ENCODE measurements around the gene AFF3. TPM values are rescaled to one million over a fixed set of nuclear protein-coding genes. Genes with fewer than 3 reads are reported as not detected.
"Not testable (repeated sequence)": the region's sequence is repeated elsewhere in the genome, so short reads cannot be mapped to it uniquely, and the experiment has no call there.

The AFF3 gene
- total RNA-seq, 6 experiments from 2014 or later = 0.80 to 8.2 (median 6.8) TPM

DNA sequence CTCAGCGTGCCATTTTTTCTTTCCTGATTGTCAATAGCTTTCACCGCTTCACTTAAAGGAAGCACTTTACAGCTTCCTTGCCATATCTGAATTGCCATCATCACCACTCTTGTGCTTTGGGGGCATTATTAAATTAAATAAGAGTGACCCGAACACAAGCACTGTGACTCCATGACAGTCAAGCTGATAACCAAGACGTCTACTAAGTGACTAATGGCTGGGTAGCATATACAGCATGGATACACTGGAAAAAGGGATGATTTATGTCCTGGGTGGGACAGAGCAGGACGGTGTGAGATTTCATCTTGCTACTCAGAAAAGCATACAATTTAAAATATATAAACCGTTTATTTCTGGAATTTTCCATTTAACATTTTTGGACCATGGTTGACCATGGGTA lies 24.3 kb upstream of the AFF3 start:
- Mint-ChIP-seq H3K36me3 (ENCODE audit: low read depth) (no peaks in the 10 kb centered on the region), H3K27ac (no peak overlapping the region), H3K27me3 (ENCODE audit: insufficient read depth) (no peaks in the 10 kb centered on the region), H3K4me3 (no peak overlapping the region), H3K4me1 (ENCODE audit: low read depth) (no peaks in the 10 kb centered on the region), H3K9me3 (peaks cover 10% of the 10 kb centered on the region)
- DNase-seq = no peak
- TF ChIP-seq, protein P1, sequence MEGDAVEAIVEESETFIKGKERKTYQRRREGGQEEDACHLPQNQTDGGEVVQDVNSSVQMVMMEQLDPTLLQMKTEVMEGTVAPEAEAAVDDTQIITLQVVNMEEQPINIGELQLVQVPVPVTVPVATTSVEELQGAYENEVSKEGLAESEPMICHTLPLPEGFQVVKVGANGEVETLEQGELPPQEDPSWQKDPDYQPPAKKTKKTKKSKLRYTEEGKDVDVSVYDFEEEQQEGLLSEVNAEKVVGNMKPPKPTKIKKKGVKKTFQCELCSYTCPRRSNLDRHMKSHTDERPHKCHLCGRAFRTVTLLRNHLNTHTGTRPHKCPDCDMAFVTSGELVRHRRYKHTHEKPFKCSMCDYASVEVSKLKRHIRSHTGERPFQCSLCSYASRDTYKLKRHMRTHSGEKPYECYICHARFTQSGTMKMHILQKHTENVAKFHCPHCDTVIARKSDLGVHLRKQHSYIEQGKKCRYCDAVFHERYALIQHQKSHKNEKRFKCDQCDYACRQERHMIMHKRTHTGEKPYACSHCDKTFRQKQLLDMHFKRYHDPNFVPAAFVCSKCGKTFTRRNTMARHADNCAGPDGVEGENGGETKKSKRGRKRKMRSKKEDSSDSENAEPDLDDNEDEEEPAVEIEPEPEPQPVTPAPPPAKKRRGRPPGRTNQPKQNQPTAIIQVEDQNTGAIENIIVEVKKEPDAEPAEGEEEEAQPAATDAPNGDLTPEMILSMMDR (IDR thresholded peaks at IDR 0.05) = no peak

- H3K9me3 Mint-ChIP-seq = peaks cover 10% of the 10 kb centered on the region
- peaks cover 3% of the 10 kb centered on the region; the same call in 1 of the 2 replicates for H3K27me3 Mint-ChIP-seq (ENCODE audit: insufficient read depth)
- H3K4me3 Mint-ChIP-seq = no peak overlapping the region
- H3K4me1 Mint-ChIP-seq (ENCODE audit: low read depth) = no peaks in the 10 kb centered on the region
- H3K36me3 Mint-ChIP-seq (ENCODE audit: low read depth) = no peaks in the 10 kb centered on the region
- DNase-seq = no peak
- TF ChIP-seq, protein P1 (IDR thresholded peaks at IDR 0.05) = no peak
- H3K27ac Mint-ChIP-seq = no peak overlapping the region
Measured at GRCh38 chr2:100163605-100164004, 21.2 kb upstream of the AFF3 start.

DNA sequence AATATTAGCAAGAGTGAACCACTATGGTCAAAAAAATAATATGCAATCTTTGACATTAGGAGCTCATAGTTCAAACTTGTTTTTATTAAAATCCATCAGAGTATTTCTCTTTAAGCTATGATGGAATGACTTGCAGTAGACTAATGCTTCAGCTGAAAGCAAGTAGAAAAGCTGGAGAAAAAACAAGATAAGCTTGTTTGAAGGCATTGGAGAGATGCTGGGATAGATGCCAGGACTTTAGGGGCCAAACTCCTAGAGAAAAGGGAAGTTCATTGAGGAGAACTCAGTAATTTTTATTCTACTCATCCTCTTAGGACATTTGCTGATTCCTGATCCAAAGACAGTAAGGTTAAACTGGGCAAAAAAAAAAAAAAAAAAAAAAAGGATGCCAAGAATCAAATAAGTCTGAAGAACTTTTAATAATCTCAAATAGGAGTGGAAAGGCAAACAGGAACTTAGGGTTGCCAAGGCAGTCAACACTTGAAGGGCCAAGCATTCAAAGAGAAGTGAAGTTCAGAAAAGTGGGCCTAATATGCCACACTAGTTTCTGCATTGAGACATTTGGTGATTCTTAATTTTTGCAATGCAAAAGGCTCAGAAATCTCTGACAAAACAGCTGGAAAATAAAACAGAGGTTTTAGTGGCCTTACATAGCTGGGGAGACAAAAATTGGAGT lies 19.7 kb upstream of the AFF3 start:
- H3K4me1 Mint-ChIP-seq (ENCODE audit: low read depth) = no peaks in the 10 kb centered on the region
- no peak overlapping the region for H3K27ac Mint-ChIP-seq
- no peak for DNase-seq
- peaks cover 3% of the 10 kb centered on the region; the same call in 1 of the 2 replicates for H3K27me3 Mint-ChIP-seq (ENCODE audit: insufficient read depth)
- H3K9me3 Mint-ChIP-seq = peaks cover 10% of the 10 kb centered on the region
- TF ChIP-seq, protein P1 (IDR thresholded peaks at IDR 0.05) = no peak
- H3K4me3 Mint-ChIP-seq = no peak overlapping the region
- H3K36me3 Mint-ChIP-seq (ENCODE audit: low read depth) = no peaks in the 10 kb centered on the region

GRCh38 chr2:100160396-100160795 lies 18.0 kb upstream of the AFF3 start:
- peaks cover 3% of the 10 kb centered on the region for H3K27me3 Mint-ChIP-seq (ENCODE audit: insufficient read depth)
- TF ChIP-seq, protein P1 (IDR thresholded peaks at IDR 0.05) = no peak
- no peaks in the 10 kb centered on the region for H3K36me3 Mint-ChIP-seq (ENCODE audit: low read depth)

GRCh38 chr2:100151832-100152231 lies 9.4 kb upstream of the AFF3 start:
- not testable (repeated sequence) for H3K27me3 Mint-ChIP-seq (ENCODE audit: insufficient read depth); H3K4me1 Mint-ChIP-seq (ENCODE audit: low read depth); H3K4me3 Mint-ChIP-seq; H3K36me3 Mint-ChIP-seq (ENCODE audit: low read depth); H3K27ac Mint-ChIP-seq; DNase-seq
- peaks cover 10% of the 10 kb centered on the region; the same call in 1 of the 2 replicates for H3K9me3 Mint-ChIP-seq

More at GRCh38 chr2:100160396-100160795, 18.0 kb upstream of the AFF3 start:
- Mint-ChIP-seq H3K27ac (no peak overlapping the region), H3K4me3 (no peak overlapping the region), H3K4me1 (ENCODE audit: low read depth) (no peaks in the 10 kb centered on the region), H3K9me3 (peaks cover 10% of the 10 kb centered on the region)
- DNase-seq = no peak

DNA sequence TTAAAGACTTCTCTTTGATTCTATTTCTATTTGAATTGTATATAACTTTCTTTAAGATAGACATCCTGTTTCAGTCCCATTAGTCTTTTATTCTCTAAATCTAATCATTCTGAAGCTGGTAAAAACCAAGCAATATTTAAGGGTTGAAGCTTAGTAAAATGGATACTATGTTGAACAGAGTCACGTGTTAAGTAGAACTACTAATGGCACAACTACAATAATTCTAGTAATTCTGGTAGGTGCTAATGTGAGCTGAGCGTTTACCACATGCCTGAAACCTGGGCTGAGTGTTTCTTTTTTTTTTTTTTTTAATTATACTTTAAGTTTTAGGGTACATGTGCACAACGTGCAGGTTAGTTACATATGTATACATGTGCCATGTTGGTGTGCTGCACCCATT lies 8.9 kb upstream of the AFF3 start:
- TF ChIP-seq, protein P1 (IDR thresholded peaks at IDR 0.05) = no peak
- H3K9me3 Mint-ChIP-seq = peaks cover 10% of the 10 kb centered on the region; the same call in 1 of the 2 replicates
- H3K36me3 Mint-ChIP-seq (ENCODE audit: low read depth) = no peaks in the 10 kb centered on the region
- DNase-seq = no peak
- H3K4me3 Mint-ChIP-seq = no peak overlapping the region
- H3K27ac Mint-ChIP-seq = no peak overlapping the region
- H3K27me3 Mint-ChIP-seq (ENCODE audit: insufficient read depth) = peaks cover 8% of the 10 kb centered on the region
- no peaks in the 10 kb centered on the region; the same call in 1 of the 2 replicates for H3K4me1 Mint-ChIP-seq (ENCODE audit: low read depth)

All from HFFc6 (cell line).